ENCODE measurements around the gene CD28.
"Not testable (repeated sequence)": the region's sequence is repeated elsewhere in the genome, so short reads cannot be mapped to it uniquely, and the experiment has no call there.

CD28 gene

DNA sequence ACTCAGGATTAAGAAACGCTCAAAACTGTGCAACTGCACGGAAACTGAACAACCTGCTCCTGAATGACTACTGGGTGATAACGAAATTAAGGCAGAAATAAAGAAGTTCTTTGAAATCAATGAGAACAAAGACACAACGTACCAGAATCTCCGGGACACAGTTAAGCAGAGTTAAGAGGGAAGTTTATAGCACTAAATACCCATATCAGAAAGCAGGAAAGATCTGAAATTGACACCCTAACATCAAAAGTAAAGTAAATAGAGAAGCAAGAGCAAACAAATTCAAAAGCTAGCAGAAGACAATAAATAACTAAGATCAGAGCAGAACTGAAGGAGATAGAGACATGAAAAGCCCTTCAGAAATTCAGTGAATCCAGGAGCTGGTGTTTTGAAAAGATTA is 8.0 kb upstream of the CD28 start:
- 90 to 92% methylated on average over 2 of the region's 5 CpGs for WGBS, 2 experiments (ENCODE audit: insufficient coverage in 2 of 2)
- not testable (repeated sequence) for H3K27ac ChIP-seq (ENCODE audit: low read depth, low read length, severe bottlenecking); H3K9me3 ChIP-seq (ENCODE audit: control insufficient read depth, low read length); H3K4me1 ChIP-seq (ENCODE audit: control insufficient read depth, insufficient read depth, low read length, poor library complexity, severe bottlenecking); H3K4me3 ChIP-seq (ENCODE audit: extremely low read depth, insufficient read depth, low read length, poor library complexity, severe bottlenecking); H3K36me3 ChIP-seq (ENCODE audit: control insufficient read depth, insufficient read depth, low read length)

DNA sequence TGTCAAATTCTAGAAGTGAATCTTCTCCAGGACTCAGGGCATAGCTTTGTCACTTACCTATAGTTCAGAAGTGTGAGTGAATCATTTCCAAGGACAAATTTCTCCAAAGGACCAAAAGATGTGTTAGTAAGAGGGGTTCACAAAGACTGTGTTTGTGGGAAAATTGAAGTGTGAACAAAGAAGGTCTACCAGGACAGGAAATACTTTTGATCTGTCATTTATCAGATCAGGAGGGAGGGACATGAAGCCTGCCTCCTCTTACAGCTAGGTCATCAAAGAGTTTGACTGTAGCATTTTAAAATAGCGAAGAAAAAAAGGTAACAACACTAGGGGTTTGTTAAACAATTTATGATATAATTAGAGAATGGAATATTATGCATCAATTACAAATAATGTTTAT is 2.0 kb upstream of the CD28 start:
- H3K27ac ChIP-seq (ENCODE audit: low read depth, low read length, severe bottlenecking), result no peak overlapping the region
- H3K36me3 ChIP-seq (ENCODE audit: control insufficient read depth, insufficient read depth, low read length), result no peaks in the 10 kb centered on the region
- WGBS, 2 experiments (ENCODE audit: insufficient coverage in 2 of 2), result no CpG with 5 or more reads among the region's 1 CpG
- peaks cover 8% of the 10 kb centered on the region for H3K9me3 ChIP-seq (ENCODE audit: control insufficient read depth, low read length)
- no peaks in the 10 kb centered on the region for H3K4me1 ChIP-seq (ENCODE audit: control insufficient read depth, insufficient read depth, low read length, poor library complexity, severe bottlenecking)
- no peak overlapping the region for H3K4me3 ChIP-seq (ENCODE audit: extremely low read depth, insufficient read depth, low read length, poor library complexity, severe bottlenecking)

DNA sequence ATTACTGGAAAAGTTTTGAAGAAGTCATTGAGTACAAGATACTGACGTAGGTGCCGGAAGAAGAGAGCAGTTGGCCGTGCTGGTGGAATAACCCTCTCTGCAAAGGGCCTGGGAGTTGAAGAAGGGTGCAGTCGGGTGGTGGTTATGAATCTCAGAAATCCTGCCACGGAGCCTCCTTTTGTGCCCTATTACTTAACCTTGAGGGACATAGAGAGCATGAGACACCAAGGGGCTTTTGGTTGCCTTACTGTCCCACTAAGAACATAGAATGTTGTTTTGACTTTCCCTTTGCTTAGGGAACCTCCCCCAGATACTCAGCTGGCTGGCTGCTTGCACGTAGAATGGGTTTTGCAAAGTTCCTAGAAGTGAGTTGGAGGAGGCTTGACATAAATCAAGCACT is 1.3 kb upstream of the CD28 start:
- no peak overlapping the region for H3K4me3 ChIP-seq (ENCODE audit: extremely low read depth, insufficient read depth, low read length, poor library complexity, severe bottlenecking)
- no peak overlapping the region for H3K27ac ChIP-seq (ENCODE audit: low read depth, low read length, severe bottlenecking)
- no peaks in the 10 kb centered on the region for H3K4me1 ChIP-seq (ENCODE audit: control insufficient read depth, insufficient read depth, low read length, poor library complexity, severe bottlenecking)
- 83 to 96% methylated on average over 3 to 5 of the region's 6 CpGs for WGBS, 2 experiments (ENCODE audit: insufficient coverage in 2 of 2)
- peaks cover 8% of the 10 kb centered on the region for H3K9me3 ChIP-seq (ENCODE audit: control insufficient read depth, low read length)
- H3K36me3 ChIP-seq (ENCODE audit: control insufficient read depth, insufficient read depth, low read length), result no peaks in the 10 kb centered on the region

DNA sequence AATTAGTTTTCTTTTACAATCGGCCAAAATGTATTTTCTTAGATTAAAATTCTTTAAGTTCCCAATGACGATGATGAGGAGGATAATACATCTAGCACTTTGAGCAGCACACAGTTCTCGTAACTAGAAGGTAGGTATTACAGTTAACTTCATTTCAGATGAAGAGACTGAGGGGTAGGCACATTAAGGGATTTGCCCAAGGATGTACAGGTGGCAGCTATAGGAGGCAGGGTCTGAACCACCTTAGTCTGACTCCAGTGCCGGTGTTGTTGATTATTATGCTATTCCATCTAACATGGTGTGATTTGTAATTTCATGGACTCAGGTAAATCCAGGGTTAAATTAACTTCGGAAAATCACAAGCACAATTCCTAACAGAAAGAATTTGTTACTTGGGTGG is 1.1 kb downstream of the CD28 start:
- 100% methylated on average over 1 of the region's 5 CpGs; no CpG with 5 or more reads in 1 of the 2 experiments for WGBS, 2 experiments (ENCODE audit: insufficient coverage in 2 of 2)
- H3K36me3 ChIP-seq (ENCODE audit: control insufficient read depth, insufficient read depth, low read length), result no peaks in the 10 kb centered on the region
- H3K4me3 ChIP-seq (ENCODE audit: extremely low read depth, insufficient read depth, low read length, poor library complexity, severe bottlenecking), result no peak overlapping the region
- no peak overlapping the region for H3K27ac ChIP-seq (ENCODE audit: low read depth, low read length, severe bottlenecking)
- no peaks in the 10 kb centered on the region for H3K4me1 ChIP-seq (ENCODE audit: control insufficient read depth, insufficient read depth, low read length, poor library complexity, severe bottlenecking)
- peaks cover 8% of the 10 kb centered on the region for H3K9me3 ChIP-seq (ENCODE audit: control insufficient read depth, low read length)

DNA sequence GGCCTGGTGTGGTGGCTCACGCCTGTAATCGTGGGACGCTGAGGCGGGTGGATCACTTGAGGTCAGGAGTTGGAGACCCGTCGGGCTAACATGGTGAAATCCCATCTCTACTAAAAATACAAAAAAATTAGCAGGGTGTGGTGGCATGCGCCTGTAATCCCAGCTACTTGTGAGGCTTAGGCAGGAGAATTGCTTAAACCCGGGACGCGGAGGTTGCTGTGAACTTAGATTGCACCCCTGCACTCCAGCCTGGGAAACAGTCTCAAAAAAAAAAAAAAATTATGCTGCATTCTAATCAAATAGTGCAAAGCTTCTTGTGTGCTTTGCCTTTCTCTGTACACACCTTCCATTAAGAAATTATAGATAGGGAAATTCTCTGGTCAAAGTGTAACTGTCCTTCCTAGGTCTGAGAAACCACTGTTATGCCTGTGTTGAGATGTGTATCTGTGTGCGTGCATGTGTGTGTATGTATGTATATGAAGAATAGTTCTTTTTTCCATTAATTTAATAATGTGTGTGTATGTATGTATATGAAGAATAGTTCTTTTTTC is 2.5 kb downstream of the CD28 start:
- Histone ChIP-seq H3K27ac (ENCODE audit: low read depth, low read length, severe bottlenecking) (no peak overlapping the region), H3K9me3 (ENCODE audit: control insufficient read depth, low read length) (no peaks in the 10 kb centered on the region), H3K4me3 (ENCODE audit: extremely low read depth, insufficient read depth, low read length, poor library complexity, severe bottlenecking) (no peak overlapping the region), H3K4me1 (ENCODE audit: control insufficient read depth, insufficient read depth, low read length, poor library complexity, severe bottlenecking) (no peaks in the 10 kb centered on the region), H3K36me3 (ENCODE audit: control insufficient read depth, insufficient read depth, low read length) (no peaks in the 10 kb centered on the region)
- 88 to 100% methylated on average over 2 to 7 of the region's 11 CpGs for WGBS, 2 experiments (ENCODE audit: insufficient coverage in 2 of 2)

DNA sequence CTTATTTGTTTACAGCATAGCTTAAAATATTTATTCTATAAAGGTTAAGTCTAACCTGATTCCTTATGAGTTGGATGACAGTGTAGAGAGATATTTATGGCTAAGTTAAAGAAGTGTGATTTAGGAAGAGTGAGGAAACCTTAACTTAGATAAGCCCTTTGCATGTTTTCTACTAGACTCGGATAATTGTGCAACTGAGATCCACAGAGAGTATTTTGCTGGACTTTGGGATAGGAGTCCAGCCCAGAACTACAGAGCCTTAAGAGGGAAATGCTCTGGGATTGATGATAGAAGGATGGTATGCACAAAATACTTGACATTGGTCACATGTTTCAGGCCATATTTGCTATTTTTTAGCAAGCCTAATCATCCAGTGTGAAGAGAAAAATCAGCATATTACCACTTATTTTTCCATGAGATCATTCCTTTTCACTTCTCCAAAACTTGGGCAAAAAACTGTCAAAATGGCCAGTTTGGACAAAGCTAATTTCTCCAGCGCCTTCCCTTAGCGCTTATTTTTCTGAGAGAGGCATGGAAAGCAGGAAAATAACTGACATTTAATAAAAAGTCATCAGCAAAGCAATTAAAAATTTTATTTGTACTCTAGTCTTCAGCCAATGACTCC is 3.1 kb downstream of the CD28 start:
- H3K9me3 ChIP-seq (ENCODE audit: control insufficient read depth, low read length), result no peaks in the 10 kb centered on the region
- no peaks in the 10 kb centered on the region for H3K4me1 ChIP-seq (ENCODE audit: control insufficient read depth, insufficient read depth, low read length, poor library complexity, severe bottlenecking)
- H3K36me3 ChIP-seq (ENCODE audit: control insufficient read depth, insufficient read depth, low read length), result no peaks in the 10 kb centered on the region
- WGBS, 2 experiments (ENCODE audit: insufficient coverage in 2 of 2), result 71% methylated on average over 1 of the region's 3 CpGs; no CpG with 5 or more reads in 1 of the 2 experiments
- no peak overlapping the region for H3K27ac ChIP-seq (ENCODE audit: low read depth, low read length, severe bottlenecking)
- H3K4me3 ChIP-seq (ENCODE audit: extremely low read depth, insufficient read depth, low read length, poor library complexity, severe bottlenecking), result no peak overlapping the region

DNA sequence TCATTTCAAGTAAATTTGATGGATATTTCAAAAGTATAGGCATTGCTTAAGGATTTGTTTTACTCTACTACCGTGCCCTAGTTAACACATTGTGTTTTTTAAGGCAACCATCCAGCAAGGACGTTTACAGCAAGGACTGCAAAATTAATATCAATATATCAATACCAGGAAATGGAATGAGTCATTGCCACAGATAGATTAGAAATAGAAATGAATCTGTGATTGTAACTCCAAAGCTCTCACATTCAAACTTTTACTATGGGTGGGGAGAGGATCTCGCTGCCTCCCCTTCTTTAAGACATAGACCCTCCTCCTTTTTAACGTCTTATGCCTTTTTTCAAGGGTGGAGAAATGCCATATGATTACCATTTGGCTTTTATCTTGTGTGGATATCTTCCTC is 3.8 kb downstream of the CD28 start:
- no CpG with 5 or more reads among the region's 4 CpGs for WGBS, 2 experiments (ENCODE audit: insufficient coverage in 2 of 2)

DNA sequence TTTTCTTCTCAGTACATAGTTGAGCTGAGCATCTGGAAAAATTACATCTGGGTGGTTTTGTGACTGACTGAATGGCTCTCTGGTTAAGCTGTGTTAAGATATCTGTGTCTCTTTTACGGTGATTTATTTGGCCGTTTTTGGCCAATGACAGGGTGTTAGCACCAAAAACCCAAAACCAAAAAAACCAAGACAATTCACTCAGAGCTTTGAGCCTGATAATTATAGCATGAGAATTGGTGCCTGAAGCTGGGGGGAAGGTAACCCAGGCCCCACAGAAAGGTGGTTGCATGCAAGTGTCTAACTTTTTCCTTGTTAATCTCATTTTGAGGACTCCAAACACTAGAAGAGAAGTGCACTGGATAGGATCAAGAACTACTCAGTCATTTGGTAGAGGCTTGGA is 4.5 kb downstream of the CD28 start:
- H3K4me1 ChIP-seq (ENCODE audit: control insufficient read depth, insufficient read depth, low read length, poor library complexity, severe bottlenecking), result no peaks in the 10 kb centered on the region
- H3K4me3 ChIP-seq (ENCODE audit: extremely low read depth, insufficient read depth, low read length, poor library complexity, severe bottlenecking), result no peak overlapping the region
- H3K27ac ChIP-seq (ENCODE audit: low read depth, low read length, severe bottlenecking), result no peak overlapping the region
- H3K9me3 ChIP-seq (ENCODE audit: control insufficient read depth, low read length), result no peaks in the 10 kb centered on the region
- no CpG with 5 or more reads among the region's 2 CpGs for WGBS, 2 experiments (ENCODE audit: insufficient coverage in 2 of 2)
- no peaks in the 10 kb centered on the region for H3K36me3 ChIP-seq (ENCODE audit: control insufficient read depth, insufficient read depth, low read length)

More for the DNA sequence above, 3.8 kb downstream of the CD28 start:
- Histone ChIP-seq H3K27ac (ENCODE audit: low read depth, low read length, severe bottlenecking) (no peak overlapping the region), H3K9me3 (ENCODE audit: control insufficient read depth, low read length) (no peaks in the 10 kb centered on the region), H3K36me3 (ENCODE audit: control insufficient read depth, insufficient read depth, low read length) (no peaks in the 10 kb centered on the region), H3K4me3 (ENCODE audit: extremely low read depth, insufficient read depth, low read length, poor library complexity, severe bottlenecking) (no peak overlapping the region), H3K4me1 (ENCODE audit: control insufficient read depth, insufficient read depth, low read length, poor library complexity, severe bottlenecking) (no peaks in the 10 kb centered on the region)

DNA sequence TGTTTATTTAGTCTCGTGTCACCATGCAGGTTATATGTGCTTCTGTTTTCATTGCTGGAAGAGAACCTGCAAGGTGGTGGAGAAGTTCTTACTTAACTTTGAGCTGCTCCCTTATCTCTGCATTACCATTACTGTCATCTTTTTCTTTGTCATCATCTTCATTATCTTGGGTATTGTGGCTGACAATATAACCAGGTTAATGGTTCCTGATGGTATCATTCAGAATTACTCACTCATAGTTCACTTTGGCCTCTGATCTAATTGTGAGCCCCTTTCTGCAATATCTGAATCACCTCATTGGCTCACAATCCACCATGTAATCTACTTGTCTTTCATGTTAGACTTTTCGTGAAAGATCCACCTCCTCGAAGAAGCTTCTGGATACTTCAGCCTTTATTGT is 5.0 kb downstream of the CD28 start:
- H3K9me3 ChIP-seq (ENCODE audit: control insufficient read depth, low read length), result no peaks in the 10 kb centered on the region
- H3K36me3 ChIP-seq (ENCODE audit: control insufficient read depth, insufficient read depth, low read length), result no peaks in the 10 kb centered on the region
- no peak overlapping the region for H3K27ac ChIP-seq (ENCODE audit: low read depth, low read length, severe bottlenecking)
- no peak overlapping the region for H3K4me3 ChIP-seq (ENCODE audit: extremely low read depth, insufficient read depth, low read length, poor library complexity, severe bottlenecking)
- H3K4me1 ChIP-seq (ENCODE audit: control insufficient read depth, insufficient read depth, low read length, poor library complexity, severe bottlenecking), result no peaks in the 10 kb centered on the region
- WGBS, 2 experiments (ENCODE audit: insufficient coverage in 2 of 2), result no CpG with 5 or more reads among the region's 3 CpGs

DNA sequence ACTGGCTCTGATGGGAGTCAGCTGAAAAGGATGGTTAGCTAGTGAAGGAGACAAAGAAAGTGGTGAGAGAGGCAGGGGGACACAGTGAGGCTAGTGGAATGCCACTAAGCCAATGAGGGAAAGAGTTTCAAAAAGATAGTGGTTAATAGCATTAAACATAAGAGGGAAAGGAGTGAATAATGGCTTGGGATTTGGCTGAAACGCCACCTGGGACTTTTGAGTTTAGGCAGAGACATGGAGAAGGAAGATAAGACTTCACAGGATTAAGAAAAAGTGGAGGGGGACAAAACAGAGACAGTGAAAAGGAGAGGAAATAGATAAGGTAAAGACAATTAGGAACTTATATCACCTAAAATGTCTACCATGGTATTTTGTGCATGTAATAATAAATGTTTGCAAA is 6.9 kb downstream of the CD28 start:
- Histone ChIP-seq H3K4me1 (ENCODE audit: control insufficient read depth, insufficient read depth, low read length, poor library complexity, severe bottlenecking) (no peaks in the 10 kb centered on the region), H3K9me3 (ENCODE audit: control insufficient read depth, low read length) (no peaks in the 10 kb centered on the region), H3K36me3 (ENCODE audit: control insufficient read depth, insufficient read depth, low read length) (no peaks in the 10 kb centered on the region), H3K27ac (ENCODE audit: low read depth, low read length, severe bottlenecking) (no peak overlapping the region), H3K4me3 (ENCODE audit: extremely low read depth, insufficient read depth, low read length, poor library complexity, severe bottlenecking) (no peak overlapping the region)
- WGBS, 2 experiments (ENCODE audit: insufficient coverage in 2 of 2), result 73 to 88% methylated on average over 1 of the region's 1 CpG

DNA sequence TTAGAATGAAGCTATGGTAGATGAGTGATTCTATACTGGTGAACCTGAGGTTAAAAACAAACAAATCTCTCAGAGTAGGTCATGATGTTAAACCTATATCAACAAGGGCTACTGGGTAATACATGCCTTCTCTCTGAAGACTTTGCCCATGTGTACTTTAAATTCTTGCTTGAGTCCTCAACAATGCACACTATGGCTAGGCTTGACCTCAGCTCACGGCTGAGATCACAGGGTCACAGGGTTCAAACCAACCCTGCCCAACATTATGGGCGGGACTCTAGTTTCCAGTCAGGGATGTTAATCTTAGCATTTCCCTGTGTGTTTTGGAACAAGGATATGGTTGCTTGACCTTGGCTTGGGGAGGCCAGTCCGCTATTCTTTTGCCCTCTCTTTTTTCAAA is 7.7 kb downstream of the CD28 start:
- WGBS, 2 experiments (ENCODE audit: insufficient coverage in 2 of 2), result 80 to 87% methylated on average over 1 to 2 of the region's 3 CpGs
- Histone ChIP-seq H3K27ac (ENCODE audit: low read depth, low read length, severe bottlenecking) (no peak overlapping the region), H3K4me1 (ENCODE audit: control insufficient read depth, insufficient read depth, low read length, poor library complexity, severe bottlenecking) (no peaks in the 10 kb centered on the region), H3K9me3 (ENCODE audit: control insufficient read depth, low read length) (no peaks in the 10 kb centered on the region), H3K36me3 (ENCODE audit: control insufficient read depth, insufficient read depth, low read length) (no peaks in the 10 kb centered on the region), H3K4me3 (ENCODE audit: extremely low read depth, insufficient read depth, low read length, poor library complexity, severe bottlenecking) (no peak overlapping the region)

All from mesodermal cell (in vitro differentiated cells).